ENCODE results near the gene ARHGEF10L.
A peak's percentile ranks its signal among the peaks of the same experiment; 100 is the strongest.

The ARHGEF10L gene

GRCh38 chr1:17569200-17570139 is 30.0 kb downstream of the ARHGEF10L start:
- DNase-seq (ENCODE audit: low read depth, low spot score): no peak

- DNase-seq (ENCODE audit: low read depth, low spot score): no peak
These were observed 30.7 kb downstream of the ARHGEF10L start for GRCh38 chr1:17570228-17570627.

- no peak for DNase-seq (ENCODE audit: low read depth, low spot score)
These were observed 32.9 kb downstream of the ARHGEF10L start for GRCh38 chr1:17572264-17572985.

- no peak for DNase-seq (ENCODE audit: low read depth, low spot score)
These were observed 34.1 kb downstream of the ARHGEF10L start for GRCh38 chr1:17573518-17574041.

- no peak for DNase-seq (ENCODE audit: low read depth, low spot score)
These were observed 35.0 kb downstream of the ARHGEF10L start for GRCh38 chr1:17574516-17574915.

DNA sequence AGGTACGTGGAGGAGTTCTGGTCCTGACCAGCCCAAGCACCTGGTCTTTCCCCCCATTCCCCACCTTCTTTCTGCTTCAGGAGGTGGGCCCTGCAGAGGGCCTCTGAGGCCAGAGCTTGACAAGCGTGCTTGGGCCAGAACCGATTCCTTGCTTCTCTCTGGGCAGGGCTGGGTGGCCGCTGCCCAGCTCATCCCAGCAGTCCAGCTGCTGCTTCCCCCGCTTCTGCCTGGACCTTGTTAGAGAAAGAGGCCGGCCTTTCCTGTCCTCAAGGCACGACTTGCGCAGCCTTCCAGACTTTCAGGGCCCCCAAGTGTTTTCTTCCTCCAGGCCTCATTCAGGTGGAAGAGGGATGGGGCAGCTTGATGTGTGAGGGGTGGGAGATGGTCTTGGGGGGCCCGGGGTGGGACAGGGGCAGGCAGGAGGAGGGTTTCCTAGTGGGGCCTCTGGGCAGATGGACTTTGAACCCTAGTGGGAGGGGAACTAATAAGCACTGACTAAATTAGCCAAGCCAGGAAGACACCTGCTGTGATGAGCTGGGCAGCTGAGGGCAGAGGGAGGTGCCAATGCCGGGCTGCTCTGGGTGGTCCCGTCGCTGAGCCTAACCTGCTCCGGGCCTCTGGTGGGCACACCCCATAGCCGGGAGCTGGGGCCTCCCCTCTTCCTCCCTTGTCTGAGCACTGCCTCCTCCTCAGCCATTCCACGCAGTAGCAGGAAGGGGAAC is 36.5 kb downstream of the ARHGEF10L start:
- no peak for DNase-seq (ENCODE audit: low read depth, low spot score)

DNA sequence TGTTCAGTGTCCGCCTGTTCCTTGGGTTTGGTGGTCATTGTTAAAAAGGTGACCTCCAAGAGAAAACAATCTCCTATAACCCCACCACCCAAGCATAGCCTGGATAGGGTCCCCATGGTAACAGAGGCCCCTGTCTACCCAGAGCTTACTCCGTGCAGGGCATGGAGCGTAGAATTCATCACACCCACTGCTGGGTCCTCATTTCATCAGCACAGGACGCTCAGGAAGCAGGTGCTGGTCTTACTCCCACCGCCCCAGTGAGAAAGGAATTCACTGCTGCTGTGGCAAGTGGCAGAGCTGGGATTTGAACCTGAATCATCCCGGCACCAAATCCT is 37.0 kb downstream of the ARHGEF10L start:
- DNase-seq (ENCODE audit: low read depth, low spot score): no peak

GRCh38 chr1:17577907-17578297 is 38.4 kb downstream of the ARHGEF10L start:
- no peak for DNase-seq (ENCODE audit: low read depth, low spot score)

DNA sequence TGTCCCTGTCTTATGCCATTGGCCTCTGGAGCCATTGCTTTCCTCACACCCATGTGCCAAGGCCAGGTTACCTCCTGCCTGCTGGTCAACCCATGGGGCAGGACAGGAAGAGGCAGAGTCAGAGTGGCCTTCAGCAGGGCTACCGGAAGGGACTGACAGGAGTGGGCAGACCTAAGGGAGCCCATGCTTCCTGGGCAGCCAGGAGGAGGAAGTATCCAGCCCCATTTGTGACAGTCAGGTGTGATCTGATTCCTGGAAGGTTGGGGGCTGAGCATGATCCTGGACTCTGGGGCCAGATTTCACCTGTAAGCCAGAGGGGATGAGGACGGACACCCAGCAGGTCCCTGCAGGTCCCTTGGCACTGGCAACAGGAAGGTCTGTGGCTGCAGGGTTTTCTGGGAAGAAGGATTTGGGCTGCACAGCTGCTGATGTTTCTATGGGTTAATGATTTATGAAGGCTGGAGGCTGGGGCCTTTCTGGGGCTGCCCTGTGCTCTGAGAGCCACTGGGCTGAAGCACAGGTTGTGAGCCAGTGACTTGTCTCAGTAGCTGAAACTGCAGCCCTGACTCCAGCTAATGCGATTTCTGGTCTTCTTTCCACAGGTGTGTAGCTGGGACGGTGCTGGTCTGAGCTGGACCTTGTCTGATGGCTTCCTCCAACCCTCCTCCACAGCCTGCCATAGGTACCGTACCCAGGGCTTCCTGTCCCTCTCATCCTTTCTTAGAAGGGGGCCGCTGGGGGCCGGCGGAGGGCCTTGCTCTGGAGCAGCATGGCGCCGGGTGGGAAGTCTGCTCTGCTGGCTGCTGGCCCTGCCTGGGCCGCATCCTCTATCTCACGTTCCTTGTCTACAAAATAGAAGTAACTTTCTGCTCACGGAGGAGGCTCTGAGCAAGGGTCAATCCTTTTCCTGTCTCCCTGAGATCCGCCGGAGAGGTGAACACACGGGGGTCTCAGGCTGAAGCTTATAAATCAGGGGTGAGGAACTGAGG is 40.7 kb downstream of the ARHGEF10L start:
- no peak for DNase-seq (ENCODE audit: low read depth, low spot score)

GRCh38 chr1:17581389-17582123 is 42.1 kb downstream of the ARHGEF10L start:
- no peak for DNase-seq (ENCODE audit: low read depth, low spot score)

DNA sequence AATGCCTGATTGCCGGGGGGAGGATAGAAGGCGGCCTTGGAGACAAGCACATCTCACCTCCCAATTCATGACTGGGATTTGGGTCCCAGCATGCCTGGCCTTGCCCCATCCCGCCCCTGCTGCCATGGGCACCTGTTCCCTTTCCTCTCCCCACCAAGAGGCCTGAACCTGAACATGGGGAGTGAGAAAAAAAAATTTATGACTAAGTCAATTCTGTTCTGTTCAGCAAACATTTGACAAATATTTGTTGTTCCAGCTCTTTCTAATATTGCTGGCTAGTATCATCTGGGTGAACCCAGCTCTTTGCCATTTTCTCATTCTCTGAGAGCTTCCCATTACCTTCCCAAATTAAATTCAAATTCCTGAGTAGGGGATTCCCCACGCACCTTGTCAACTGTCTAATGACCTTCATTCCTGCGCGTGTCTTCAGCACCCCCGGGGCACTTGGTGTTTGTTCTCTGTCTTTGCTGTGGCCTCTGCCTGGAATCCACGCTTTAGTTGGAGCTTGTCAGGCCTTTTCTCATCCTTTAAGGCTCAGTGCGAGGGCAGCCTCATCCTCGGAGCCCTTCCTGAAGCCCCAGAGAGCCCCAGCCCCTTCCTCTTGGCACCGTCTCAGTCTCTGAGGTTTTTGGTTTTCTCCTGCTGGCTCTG is 42.8 kb downstream of the ARHGEF10L start:
- DNase-seq (ENCODE audit: low read depth, low spot score): no peak

GRCh38 chr1:17584539-17584938 is 45.0 kb downstream of the ARHGEF10L start:
- DNase-seq (ENCODE audit: low read depth, low spot score): no peak

DNA sequence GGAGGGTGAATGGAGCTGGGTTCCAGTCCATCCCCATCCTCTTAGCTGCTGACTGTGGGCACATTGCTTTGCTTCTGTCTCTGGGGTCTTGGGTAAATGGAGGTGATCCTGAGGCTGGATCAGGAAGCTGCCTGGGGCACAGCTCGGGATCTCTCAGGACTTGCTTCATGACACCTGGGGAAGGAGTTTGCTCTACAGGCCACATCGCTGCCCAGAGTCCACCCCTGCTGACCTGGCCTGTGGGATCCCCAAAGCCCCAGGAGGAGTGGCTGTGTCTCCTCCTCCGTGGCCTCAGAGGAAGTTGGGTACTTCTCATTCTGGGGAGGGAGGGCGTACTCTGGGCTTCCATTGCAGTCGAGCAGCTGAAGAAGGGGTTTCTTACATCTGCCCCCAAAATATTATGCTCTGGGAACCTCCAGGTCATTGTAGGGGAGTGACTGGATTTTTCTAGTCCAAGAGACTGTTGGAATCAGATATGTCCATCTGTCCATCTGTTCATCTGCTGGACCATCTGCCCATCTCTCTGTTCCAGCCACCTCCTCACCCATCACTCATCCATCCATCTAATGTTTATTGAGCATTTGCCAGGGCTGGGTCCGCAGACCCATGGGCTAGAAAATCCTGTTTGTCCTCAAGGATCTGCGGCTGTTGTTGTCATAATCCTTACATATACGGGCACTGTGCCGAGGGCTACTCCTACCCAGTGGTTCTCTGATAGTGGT is 45.9 kb downstream of the ARHGEF10L start:
- no peak for DNase-seq (ENCODE audit: low read depth, low spot score)

- no peak for DNase-seq (ENCODE audit: low read depth, low spot score)
These were observed 46.9 kb downstream of the ARHGEF10L start for GRCh38 chr1:17586172-17586964.

DNA sequence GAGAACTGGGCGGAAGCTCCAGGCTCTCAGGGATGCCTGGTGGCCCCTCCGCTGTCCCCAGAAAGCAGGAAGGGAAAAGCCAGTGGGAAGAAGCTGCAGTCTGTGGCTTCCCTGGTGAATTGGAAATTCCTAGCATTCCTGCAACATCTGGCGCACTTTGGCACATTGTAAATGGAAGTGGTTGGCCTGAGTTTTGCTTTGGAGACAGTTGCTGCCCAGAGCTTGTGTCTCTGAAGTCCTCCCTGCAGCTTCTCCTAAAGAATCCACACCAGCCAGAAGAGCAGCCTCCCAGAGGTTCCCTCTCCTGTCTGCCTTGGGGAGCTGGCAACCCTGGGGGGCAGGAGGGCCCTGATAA is 48.2 kb downstream of the ARHGEF10L start:
- DNase-seq (ENCODE audit: low read depth, low spot score): no peak

DNA sequence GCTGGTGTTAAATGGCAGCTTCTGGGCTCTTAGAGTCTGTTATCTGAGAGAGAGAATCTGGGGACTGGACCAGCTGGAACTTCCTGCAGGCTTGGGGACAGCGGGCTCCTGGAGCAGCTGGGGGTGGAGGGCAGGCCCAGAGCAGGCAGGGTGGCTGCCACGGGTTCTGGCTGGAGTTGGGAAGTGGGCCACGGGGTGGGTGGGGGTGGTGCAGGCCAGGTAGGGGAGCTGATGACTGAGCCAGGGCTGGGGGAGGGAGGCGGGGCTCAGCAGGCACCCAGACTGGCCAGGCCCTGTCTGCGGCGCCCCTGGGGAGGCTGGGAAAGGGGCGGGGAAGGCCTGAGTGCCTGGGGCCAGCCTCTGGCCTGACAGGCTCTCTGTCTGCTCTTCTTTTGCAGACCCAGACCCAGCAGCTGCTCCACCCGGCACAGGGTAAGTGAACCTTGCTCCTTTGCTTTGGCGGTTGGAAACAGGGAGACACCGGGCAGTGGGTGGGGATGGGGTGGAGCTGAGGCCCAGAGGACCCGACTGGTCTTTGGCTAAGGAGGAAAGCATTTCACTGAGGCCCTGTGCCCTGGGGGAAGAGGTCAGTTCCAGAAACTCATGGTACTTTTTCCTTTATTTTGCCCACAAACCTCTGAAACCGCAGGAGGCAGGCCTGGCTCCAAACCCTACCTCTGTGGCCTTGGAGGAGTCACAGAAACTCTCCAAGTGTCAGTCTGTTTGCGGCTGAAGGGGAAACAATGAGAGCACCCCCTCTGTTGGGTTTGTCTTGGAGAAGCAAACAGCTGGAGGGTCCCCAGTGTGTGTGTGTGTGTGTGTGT is 48.8 kb downstream of the ARHGEF10L start:
- DNase-seq (ENCODE audit: low read depth, low spot score): no peak

GRCh38 chr1:17591814-17592430 is 52.4 kb downstream of the ARHGEF10L start:
- peak; percentile 74 for DNase-seq (ENCODE audit: low read depth, low spot score)
